ENCODE measurements around the gene RANGRF. TPM values are rescaled to one million over a fixed set of nuclear protein-coding genes. Genes with fewer than 3 reads are reported as not detected.

Gene RANGRF
- total RNA-seq, 2 donors from 2014 or later = 13.8 to 26.7 TPM

DNA sequence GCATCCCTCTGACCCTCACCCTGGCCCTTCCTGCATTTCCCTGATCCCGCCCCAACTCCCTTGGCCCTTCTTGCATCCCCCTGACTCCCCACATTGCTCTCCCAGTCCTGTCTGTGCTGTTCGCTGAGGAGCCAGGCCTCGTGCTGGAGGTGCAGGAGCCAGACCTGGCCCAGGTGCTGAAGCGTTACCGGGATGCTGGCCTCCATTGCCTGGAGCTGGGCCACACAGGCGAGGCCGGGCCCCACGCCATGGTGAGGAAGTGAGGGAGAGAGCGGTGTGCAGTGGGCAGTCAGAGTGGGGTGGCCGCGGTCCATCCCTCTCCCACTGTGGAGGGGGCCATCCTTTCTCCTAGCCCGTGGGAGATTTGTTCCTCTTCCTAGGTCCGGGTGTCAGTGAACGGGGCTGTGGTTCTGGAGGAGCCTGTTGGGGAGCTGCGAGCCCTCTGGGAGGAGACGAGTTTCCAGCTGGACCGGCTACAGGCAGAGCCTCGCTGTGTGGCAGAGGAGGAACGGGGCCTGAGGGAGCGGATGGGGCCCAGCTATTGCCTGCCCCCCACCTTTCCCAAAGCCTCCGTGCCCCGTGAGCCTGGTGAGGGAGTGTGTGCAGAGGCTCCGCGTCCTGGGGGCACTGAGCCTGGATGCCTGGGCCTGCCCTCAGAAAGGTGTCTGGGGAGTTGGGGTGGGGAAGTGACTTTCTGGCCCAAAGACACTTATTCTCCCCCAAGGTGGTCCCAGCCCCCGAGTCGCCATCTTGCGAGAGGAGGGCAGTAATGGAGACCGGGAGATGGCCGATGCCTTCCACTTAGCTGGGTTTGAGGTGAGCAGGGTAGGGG is 21.6 kb upstream of the RANGRF start:
- ATAC-seq (ENCODE audit: insufficient number of reproducible peaks, low FRiP score, low read depth) = no peak
- TF ChIP-seq, protein P1, sequence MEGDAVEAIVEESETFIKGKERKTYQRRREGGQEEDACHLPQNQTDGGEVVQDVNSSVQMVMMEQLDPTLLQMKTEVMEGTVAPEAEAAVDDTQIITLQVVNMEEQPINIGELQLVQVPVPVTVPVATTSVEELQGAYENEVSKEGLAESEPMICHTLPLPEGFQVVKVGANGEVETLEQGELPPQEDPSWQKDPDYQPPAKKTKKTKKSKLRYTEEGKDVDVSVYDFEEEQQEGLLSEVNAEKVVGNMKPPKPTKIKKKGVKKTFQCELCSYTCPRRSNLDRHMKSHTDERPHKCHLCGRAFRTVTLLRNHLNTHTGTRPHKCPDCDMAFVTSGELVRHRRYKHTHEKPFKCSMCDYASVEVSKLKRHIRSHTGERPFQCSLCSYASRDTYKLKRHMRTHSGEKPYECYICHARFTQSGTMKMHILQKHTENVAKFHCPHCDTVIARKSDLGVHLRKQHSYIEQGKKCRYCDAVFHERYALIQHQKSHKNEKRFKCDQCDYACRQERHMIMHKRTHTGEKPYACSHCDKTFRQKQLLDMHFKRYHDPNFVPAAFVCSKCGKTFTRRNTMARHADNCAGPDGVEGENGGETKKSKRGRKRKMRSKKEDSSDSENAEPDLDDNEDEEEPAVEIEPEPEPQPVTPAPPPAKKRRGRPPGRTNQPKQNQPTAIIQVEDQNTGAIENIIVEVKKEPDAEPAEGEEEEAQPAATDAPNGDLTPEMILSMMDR (IDR thresholded peaks at IDR 0.05) = no peak
- DNase-seq (ENCODE audit: low spot score) = no peak
- Histone ChIP-seq H3K4me3 (no peak overlapping the region), H3K27ac (no peak overlapping the region), H3K9me3 (no peaks in the 10 kb centered on the region), H3K4me1 (ENCODE audit: control insufficient read depth in 1 of 2, low read depth in 2 of 2) (no peaks in the 10 kb centered on the region), H3K27me3 (replicated peaks; ENCODE audit: insufficient read depth) (no peaks in the 10 kb centered on the region), H3K36me3 (peaks cover 32% of the 10 kb centered on the region)

DNA sequence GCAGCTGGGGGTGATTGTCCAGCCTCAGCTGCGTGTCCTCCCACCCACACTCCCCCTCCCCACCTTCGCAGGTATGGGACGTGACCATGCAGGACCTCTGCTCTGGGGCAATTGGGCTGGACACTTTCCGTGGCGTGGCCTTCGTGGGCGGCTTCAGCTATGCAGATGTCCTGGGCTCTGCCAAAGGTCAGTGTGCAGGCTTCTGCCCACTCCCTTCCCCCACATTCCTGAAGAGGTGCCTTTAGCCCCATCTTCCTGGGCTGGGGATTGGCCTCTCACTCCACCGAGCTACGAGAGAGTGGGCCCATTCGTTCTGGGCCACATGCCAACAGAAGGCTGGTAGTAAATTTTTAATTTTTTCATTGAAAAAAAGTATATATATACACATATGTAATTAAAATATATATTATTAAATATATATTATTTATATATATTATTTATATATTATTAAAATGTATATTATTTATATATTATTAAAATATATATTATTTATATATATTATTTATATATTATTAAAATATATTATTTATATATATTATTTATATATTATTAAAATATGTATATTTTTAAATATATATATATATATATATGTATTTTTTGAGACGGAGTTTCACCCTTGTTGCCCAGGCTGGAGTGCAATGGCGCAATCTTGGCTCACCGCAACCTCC is 20.9 kb upstream of the RANGRF start:
- H3K27ac ChIP-seq = no peak overlapping the region
- no peaks in the 10 kb centered on the region for H3K4me1 ChIP-seq (ENCODE audit: control insufficient read depth in 1 of 2, low read depth in 2 of 2)
- H3K4me3 ChIP-seq = no peak overlapping the region
- H3K9me3 ChIP-seq = no peaks in the 10 kb centered on the region
- no peak for DNase-seq (ENCODE audit: low spot score)
- TF ChIP-seq, protein P1 (IDR thresholded peaks at IDR 0.05) = no peak
- peaks cover 32% of the 10 kb centered on the region for H3K36me3 ChIP-seq
- ATAC-seq (ENCODE audit: insufficient number of reproducible peaks, low FRiP score, low read depth) = no peak
- no peaks in the 10 kb centered on the region for H3K27me3 ChIP-seq (replicated peaks; ENCODE audit: insufficient read depth)

DNA sequence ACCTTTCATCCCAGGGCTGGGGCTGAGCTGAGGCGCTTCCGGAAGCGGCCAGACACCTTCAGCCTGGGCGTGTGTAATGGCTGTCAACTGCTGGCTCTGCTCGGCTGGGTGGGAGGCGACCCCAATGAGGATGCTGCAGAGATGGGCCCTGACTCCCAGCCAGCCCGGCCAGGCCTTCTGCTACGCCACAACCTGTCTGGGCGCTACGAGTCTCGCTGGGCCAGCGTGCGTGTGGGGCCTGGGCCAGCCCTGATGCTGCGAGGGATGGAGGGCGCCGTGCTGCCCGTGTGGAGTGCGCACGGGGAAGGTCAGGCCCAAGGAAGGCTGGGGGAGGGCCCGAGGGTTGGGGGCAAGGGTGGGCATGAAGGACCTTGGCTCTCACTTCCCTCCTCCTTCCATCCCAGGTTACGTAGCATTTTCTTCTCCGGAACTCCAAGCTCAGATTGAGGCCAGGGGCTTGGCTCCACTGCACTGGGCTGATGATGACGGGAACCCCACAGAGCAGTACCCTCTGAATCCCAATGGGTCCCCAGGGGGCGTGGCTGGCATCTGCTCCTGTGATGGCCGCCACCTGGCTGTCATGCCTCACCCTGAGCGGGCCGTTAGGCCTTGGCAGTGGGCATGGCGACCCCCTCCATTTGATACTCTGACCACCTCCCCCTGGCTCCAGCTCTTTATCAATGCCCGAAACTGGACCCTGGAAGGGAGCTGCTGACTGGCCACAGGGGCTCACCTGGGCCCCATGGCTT is 19.7 kb upstream of the RANGRF start:
- DNase-seq (ENCODE audit: low spot score) (no peak), ATAC-seq (ENCODE audit: insufficient number of reproducible peaks, low FRiP score, low read depth) (no peak)
- TF ChIP-seq, protein P1 (IDR thresholded peaks at IDR 0.05) = no peak
- no peaks in the 10 kb centered on the region for H3K27me3 ChIP-seq (replicated peaks; ENCODE audit: insufficient read depth)
- H3K27ac ChIP-seq = no peak overlapping the region
- no peak overlapping the region for H3K4me3 ChIP-seq
- H3K9me3 ChIP-seq = no peaks in the 10 kb centered on the region
- H3K4me1 ChIP-seq (ENCODE audit: control insufficient read depth in 1 of 2, low read depth in 2 of 2) = no peaks in the 10 kb centered on the region
- H3K36me3 ChIP-seq = peaks cover 25% of the 10 kb centered on the region

DNA sequence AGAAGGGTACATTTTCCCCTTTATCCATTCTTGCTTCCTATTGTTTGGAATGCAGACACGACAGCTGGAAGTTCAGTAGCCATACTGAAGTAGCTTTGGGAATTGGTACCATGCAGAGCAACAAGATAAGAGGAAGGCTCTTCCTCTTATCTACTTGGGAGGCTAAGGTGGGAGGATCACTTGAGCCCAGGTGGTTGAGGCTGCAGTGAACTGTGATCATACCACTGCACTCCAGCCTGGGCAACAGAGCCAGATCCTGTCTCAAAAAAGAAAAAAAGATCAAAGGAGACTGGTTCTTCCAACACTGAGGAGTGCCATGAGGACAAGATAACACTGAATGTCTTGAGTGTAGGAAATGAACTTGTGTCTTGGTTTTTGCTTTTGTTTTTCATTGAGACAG is 16.0 kb upstream of the RANGRF start:
- Histone ChIP-seq H3K9me3 (no peaks in the 10 kb centered on the region), H3K27me3 (replicated peaks; ENCODE audit: insufficient read depth) (no peaks in the 10 kb centered on the region), H3K4me1 (ENCODE audit: control insufficient read depth in 1 of 2, low read depth in 2 of 2) (no peaks in the 10 kb centered on the region), H3K4me3 (no peak overlapping the region), H3K36me3 (peaks cover 7% of the 10 kb centered on the region), H3K27ac (no peak overlapping the region)
- DNase-seq (ENCODE audit: low spot score) (no peak), ATAC-seq (ENCODE audit: insufficient number of reproducible peaks, low FRiP score, low read depth) (no peak)
- TF ChIP-seq, protein P1 (IDR thresholded peaks at IDR 0.05) = no peak

DNA sequence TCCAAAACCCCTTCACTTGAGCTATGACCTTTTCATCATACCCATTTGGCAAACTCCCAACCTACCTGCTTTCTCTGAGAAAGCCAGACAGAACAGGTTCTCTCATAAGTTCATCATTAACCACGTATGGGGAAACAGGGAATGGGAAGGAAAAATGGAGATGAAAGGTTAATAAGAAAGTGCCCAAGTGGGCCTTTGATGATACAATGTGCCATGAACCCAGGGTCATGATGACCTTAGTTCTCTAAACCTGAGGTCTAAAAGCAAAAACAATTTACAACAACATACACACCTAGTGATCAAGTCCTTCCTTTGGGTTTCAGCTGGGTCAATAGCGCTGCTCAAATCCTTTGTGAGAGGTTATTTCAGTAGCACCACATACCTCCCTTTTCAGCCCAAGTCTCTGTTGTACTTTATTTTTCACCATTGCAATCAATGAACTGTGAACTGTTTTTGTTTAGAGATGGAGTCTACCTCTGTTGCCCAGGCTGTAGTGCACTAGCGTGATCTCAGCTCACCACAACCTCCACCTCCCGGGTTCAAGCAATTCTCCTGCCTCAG is 14.5 kb upstream of the RANGRF start:
- H3K27ac ChIP-seq = no peak overlapping the region
- no peak overlapping the region for H3K4me3 ChIP-seq
- DNase-seq (ENCODE audit: low spot score) (no peak), ATAC-seq (ENCODE audit: insufficient number of reproducible peaks, low FRiP score, low read depth) (no peak)
- H3K27me3 ChIP-seq (replicated peaks; ENCODE audit: insufficient read depth) = no peaks in the 10 kb centered on the region
- H3K36me3 ChIP-seq = peaks cover 6% of the 10 kb centered on the region
- H3K4me1 ChIP-seq (ENCODE audit: control insufficient read depth in 1 of 2, low read depth in 2 of 2) = no peaks in the 10 kb centered on the region
- H3K9me3 ChIP-seq = no peaks in the 10 kb centered on the region
- TF ChIP-seq, protein P1 (IDR thresholded peaks at IDR 0.05) = no peak
